ENCODE results near the gene SLC22A7.

DNA sequence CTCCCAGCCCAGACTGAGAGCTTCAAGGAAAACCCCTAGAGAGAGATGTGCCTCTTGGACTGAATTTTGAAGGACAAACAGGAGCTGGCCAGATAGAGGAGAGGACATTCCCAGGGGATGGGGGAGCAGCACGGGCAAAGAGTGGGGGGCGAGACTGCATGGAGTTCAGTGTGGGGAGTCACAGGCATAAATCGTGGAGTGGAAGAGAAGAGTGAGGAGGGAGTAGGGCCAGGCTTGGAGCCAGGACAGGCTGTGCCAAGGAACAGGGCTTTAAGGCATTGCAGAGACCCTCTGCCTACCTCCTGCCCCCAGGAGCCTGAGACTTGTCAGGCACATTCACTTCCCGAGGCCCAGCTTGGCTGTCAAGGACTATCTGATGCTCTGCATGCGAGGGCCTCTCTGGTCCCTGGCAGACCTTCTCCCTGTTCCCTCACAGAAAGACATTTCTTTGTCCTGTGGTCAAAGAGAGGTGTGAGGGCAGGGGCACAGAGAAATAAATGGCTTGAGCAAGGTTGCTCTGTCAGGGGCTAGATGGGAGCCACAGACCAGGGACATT, 5.2 kb upstream of the SLC22A7 start:
- TF ChIP-seq, protein P1, sequence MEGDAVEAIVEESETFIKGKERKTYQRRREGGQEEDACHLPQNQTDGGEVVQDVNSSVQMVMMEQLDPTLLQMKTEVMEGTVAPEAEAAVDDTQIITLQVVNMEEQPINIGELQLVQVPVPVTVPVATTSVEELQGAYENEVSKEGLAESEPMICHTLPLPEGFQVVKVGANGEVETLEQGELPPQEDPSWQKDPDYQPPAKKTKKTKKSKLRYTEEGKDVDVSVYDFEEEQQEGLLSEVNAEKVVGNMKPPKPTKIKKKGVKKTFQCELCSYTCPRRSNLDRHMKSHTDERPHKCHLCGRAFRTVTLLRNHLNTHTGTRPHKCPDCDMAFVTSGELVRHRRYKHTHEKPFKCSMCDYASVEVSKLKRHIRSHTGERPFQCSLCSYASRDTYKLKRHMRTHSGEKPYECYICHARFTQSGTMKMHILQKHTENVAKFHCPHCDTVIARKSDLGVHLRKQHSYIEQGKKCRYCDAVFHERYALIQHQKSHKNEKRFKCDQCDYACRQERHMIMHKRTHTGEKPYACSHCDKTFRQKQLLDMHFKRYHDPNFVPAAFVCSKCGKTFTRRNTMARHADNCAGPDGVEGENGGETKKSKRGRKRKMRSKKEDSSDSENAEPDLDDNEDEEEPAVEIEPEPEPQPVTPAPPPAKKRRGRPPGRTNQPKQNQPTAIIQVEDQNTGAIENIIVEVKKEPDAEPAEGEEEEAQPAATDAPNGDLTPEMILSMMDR (IDR thresholded peaks at IDR 0.05; ENCODE audit: low read depth, low read length, missing input control), result no peak
- TF ChIP-seq RXRA (IDR thresholded peaks at IDR 0.05) (no peak), SP1 (IDR thresholded peaks at IDR 0.05) (no peak), JUND (IDR thresholded peaks at IDR 0.05) (no peak), RAD21 (IDR thresholded peaks at IDR 0.05) (no peak), EGR1 (IDR thresholded peaks at IDR 0.05; ENCODE audit: low read depth in 2 of 2) (no peak), GABPA (IDR thresholded peaks at IDR 0.05 in 1 of 2, conservative IDR thresholded peaks at IDR 0.05 in 1 of 2) (no peak), TAF1 (conservative IDR thresholded peaks at IDR 0.05) (no peak), YY1 (IDR thresholded peaks at IDR 0.05) (no peak)
- TF ChIP-seq, protein P2, sequence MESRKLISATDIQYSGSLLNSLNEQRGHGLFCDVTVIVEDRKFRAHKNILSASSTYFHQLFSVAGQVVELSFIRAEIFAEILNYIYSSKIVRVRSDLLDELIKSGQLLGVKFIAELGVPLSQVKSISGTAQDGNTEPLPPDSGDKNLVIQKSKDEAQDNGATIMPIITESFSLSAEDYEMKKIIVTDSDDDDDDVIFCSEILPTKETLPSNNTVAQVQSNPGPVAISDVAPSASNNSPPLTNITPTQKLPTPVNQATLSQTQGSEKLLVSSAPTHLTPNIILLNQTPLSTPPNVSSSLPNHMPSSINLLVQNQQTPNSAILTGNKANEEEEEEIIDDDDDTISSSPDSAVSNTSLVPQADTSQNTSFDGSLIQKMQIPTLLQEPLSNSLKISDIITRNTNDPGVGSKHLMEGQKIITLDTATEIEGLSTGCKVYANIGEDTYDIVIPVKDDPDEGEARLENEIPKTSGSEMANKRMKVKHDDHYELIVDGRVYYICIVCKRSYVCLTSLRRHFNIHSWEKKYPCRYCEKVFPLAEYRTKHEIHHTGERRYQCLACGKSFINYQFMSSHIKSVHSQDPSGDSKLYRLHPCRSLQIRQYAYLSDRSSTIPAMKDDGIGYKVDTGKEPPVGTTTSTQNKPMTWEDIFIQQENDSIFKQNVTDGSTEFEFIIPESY (IDR thresholded peaks at IDR 0.05), result no peak

All from liver (tissue), 3 donors.